ENCODE results near the gene TMEM119.
"Not testable (repeated sequence)": the region's sequence is repeated elsewhere in the genome, so short reads cannot be mapped to it uniquely, and the experiment has no call there.

The TMEM119 gene

GRCh38 chr12:108599948-108600701 lies 2.2 kb upstream of the TMEM119 start:
- DNase-seq (ENCODE audit: low spot score): no peak

GRCh38 chr12:108599541-108599940 lies 1.7 kb upstream of the TMEM119 start:
- no peak for DNase-seq (ENCODE audit: low spot score)

- DNase-seq (ENCODE audit: low spot score): no peak
Observed at GRCh38 chr12:108598553-108599250, 818 bp upstream of the TMEM119 start.

GRCh38 chr12:108596854-108597558 lies 878 bp downstream of the TMEM119 start:
- no peak for DNase-seq (ENCODE audit: low spot score)

GRCh38 chr12:108595711-108596647 lies 1.9 kb downstream of the TMEM119 start:
- no peak for DNase-seq (ENCODE audit: low spot score)

GRCh38 chr12:108594960-108595710 lies 2.7 kb downstream of the TMEM119 start:
- DNase-seq (ENCODE audit: low spot score): no peak

GRCh38 chr12:108594323-108594903 lies 3.5 kb downstream of the TMEM119 start:
- no peak for DNase-seq (ENCODE audit: low spot score)

GRCh38 chr12:108592033-108592909 lies 5.6 kb downstream of the TMEM119 start:
- DNase-seq (ENCODE audit: low spot score): no peak

- DNase-seq (ENCODE audit: low spot score): no peak
Observed at GRCh38 chr12:108591267-108591980, 6.5 kb downstream of the TMEM119 start.

GRCh38 chr12:108590463-108590862 lies 7.4 kb downstream of the TMEM119 start:
- not testable (repeated sequence) for DNase-seq (ENCODE audit: low spot score)

- no peak for DNase-seq (ENCODE audit: low spot score)
Observed at GRCh38 chr12:108589840-108590229, 8.0 kb downstream of the TMEM119 start.

GRCh38 chr12:108589028-108589839 lies 8.7 kb downstream of the TMEM119 start:
- no peak for DNase-seq (ENCODE audit: low spot score)

GRCh38 chr12:108587826-108588225 lies 10.1 kb downstream of the TMEM119 start:
- DNase-seq (ENCODE audit: low spot score): no peak

GRCh38 chr12:108586306-108586705 lies 11.6 kb downstream of the TMEM119 start:
- no peak for DNase-seq (ENCODE audit: low spot score)

GRCh38 chr12:108585864-108586263 lies 12.0 kb downstream of the TMEM119 start:
- no peak for DNase-seq (ENCODE audit: low spot score)

GRCh38 chr12:108584456-108585065 lies 13.3 kb downstream of the TMEM119 start:
- no peak for DNase-seq (ENCODE audit: low spot score)

GRCh38 chr12:108583991-108584390 lies 13.9 kb downstream of the TMEM119 start:
- DNase-seq (ENCODE audit: low spot score): no peak
